Suprapubic skin (tissue), 4 donors: ENCODE results near the gene MARCHF10. TPM values are rescaled to one million over a fixed set of nuclear protein-coding genes. Genes with fewer than 3 reads are reported as not detected.
A peak's percentile ranks its signal among the peaks of the same experiment; 100 is the strongest.

Experiments
- DNase-seq, 2 donors: peaks; one replicate each; pipeline ENCODE4 v3.0.0-alpha.2; 2019; ENCODE audit warnings: low spot score in 2 of 2
- H3K27ac ChIP-seq: fragments of 200-600 bp; sonication (generic); one replicate; pipeline ENCODE4 v1.5.1; 2019
- H3K27me3 ChIP-seq: fragments of 200-600 bp; sonication (generic); one replicate; pipeline ENCODE4 v1.5.1; 2019
- H3K36me3 ChIP-seq: fragments of 200-600 bp; sonication (generic); one replicate; pipeline ENCODE4 v1.5.1; 2019
- H3K4me1 ChIP-seq: fragments of 200-600 bp; sonication (generic); one replicate; pipeline ENCODE4 v1.5.1; 2019
- H3K4me3 ChIP-seq: fragments of 200-600 bp; sonication (generic); one replicate; pipeline ENCODE4 v1.5.1; 2019; ENCODE audit warnings: mild to moderate bottlenecking
- H3K9me3 ChIP-seq: fragments of 200-600 bp; sonication (generic); one replicate; pipeline ENCODE4 v1.5.1; 2019
- EP300 ChIP-seq: sonication (generic); formaldehyde crosslinking; IDR thresholded peaks from one replicate; pipeline ENCODE4 v1.6.1; 2017; ENCODE audit warnings: antibody characterized with exemption
- POLR2A ChIP-seq, 2 donors: fragments of 450-650 bp; IDR thresholded peaks; one replicate each; pipeline ENCODE4 v1.6.1; 2017; ENCODE audit warnings: antibody characterized with exemption in 2 of 2, mild to moderate bottlenecking in 2 of 2, moderate library complexity in 2 of 2
- POLR2AphosphoS5 ChIP-seq, 3 donors: sonication (generic); formaldehyde crosslinking; IDR thresholded peaks; one replicate each; pipeline ENCODE4 v1.6.1; 2017; ENCODE audit warnings: antibody characterized with exemption in 3 of 3
- WGBS: methylation state at CpG from one replicate; pipeline ENCODE4 v1.1.5; 2018; 5-methylcytosine and 5-hydroxymethylcytosine counted together
- total RNA-seq, 4 donors: library from RNA; depleted of rRNA; stranded (reverse); fragments of >200 nt; gene quantifications; one replicate each; pipeline ENCODE4 v1.1.0, GENCODE V29; 2016
- TF ChIP-seq, protein P1 (sequence below), 2 donors: fragments of 200-600 bp in 1 of 2; fragments of 450-650 bp in 1 of 2; sonication (generic) in 1 of 2; IDR thresholded peaks; one replicate each; pipeline ENCODE4 v1.5.1; 2016 to 2019; ENCODE audit warnings: antibody characterized with exemption in 2 of 2, mild to moderate bottlenecking in 1 of 2, moderate library complexity in 1 of 2

Gene MARCHF10
- total RNA-seq, 4 donors from 2014 or later, result not detected

DNA sequence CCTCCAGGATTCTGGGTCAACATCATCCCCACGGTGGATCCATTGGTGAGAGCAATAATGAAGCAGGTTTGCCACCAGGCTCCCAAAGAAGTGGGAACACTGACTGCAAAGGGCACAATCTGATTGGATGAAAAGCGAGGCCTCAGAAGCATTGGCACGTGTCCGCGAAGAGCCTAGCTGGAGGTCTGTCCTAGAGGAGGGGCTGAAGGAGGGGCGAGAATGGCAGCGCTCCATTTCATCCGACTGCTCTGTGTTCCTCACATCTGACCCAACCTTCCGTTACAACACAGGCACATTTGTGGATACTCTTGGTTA lies 100.7 kb downstream of the MARCHF10 start:
- Histone ChIP-seq H3K27ac (no peak overlapping the region), H3K4me3 (no peak overlapping the region), H3K9me3 (no peaks in the 10 kb centered on the region), H3K4me1 (peaks cover 29% of the 10 kb centered on the region), H3K36me3 (no peaks in the 10 kb centered on the region), H3K27me3 (no peaks in the 10 kb centered on the region)
- peak in 1 of 2 donors; percentile 28 for DNase-seq
- TF ChIP-seq POLR2AphosphoS5 (IDR thresholded peaks at IDR 0.05), result no peak
- TF ChIP-seq, protein P1, sequence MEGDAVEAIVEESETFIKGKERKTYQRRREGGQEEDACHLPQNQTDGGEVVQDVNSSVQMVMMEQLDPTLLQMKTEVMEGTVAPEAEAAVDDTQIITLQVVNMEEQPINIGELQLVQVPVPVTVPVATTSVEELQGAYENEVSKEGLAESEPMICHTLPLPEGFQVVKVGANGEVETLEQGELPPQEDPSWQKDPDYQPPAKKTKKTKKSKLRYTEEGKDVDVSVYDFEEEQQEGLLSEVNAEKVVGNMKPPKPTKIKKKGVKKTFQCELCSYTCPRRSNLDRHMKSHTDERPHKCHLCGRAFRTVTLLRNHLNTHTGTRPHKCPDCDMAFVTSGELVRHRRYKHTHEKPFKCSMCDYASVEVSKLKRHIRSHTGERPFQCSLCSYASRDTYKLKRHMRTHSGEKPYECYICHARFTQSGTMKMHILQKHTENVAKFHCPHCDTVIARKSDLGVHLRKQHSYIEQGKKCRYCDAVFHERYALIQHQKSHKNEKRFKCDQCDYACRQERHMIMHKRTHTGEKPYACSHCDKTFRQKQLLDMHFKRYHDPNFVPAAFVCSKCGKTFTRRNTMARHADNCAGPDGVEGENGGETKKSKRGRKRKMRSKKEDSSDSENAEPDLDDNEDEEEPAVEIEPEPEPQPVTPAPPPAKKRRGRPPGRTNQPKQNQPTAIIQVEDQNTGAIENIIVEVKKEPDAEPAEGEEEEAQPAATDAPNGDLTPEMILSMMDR (IDR thresholded peaks at IDR 0.05), result no peak
- TF ChIP-seq EP300, result no peak
- TF ChIP-seq POLR2A (IDR thresholded peaks at IDR 0.05), result no peak
- WGBS, result 95% methylated on average over 9 of the region's 9 CpGs

DNA sequence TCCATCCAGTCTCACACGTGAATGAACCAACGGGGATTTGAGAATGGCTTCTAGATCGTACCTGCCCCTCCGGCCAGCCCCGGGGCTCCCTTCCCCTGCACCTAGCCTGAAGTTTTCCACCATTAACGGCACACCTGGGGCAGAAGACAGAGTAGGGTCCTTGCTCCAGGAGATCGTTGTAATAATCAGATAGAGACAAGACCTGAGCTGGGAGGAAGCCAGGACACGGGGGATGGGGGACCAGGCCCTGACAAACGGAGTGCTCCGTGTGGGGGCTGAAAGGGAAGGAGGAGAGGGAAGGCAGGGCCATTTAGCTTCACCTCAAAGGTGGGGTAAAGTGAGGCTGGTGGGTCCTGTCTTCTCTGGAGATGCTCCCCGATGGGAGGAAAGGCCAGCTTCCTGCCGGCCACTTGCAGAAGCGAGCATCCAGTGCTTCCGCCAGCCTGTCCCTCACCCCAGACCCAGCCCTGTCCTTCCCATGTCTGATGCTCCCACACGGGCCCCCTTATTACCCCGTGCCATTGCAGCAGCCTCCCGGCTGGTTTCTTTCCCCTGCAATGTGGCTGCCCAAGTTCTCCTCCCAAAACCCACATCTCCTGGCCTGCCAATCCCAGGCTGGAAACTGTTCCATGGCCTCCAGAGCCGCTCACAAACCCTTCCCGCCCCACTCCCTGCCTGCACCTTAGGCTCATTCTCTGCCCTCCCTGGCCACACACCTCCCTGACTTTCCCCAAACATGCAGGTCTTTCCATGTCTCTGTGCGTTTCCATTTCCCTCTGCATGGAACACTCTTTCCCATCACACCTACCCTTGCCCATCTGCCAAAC lies 101.3 kb downstream of the MARCHF10 start:
- H3K27me3 ChIP-seq, result no peaks in the 10 kb centered on the region
- H3K4me3 ChIP-seq, result no peak overlapping the region
- H3K4me1 ChIP-seq, result peaks cover 29% of the 10 kb centered on the region
- H3K36me3 ChIP-seq, result no peaks in the 10 kb centered on the region
- WGBS, result 87% methylated on average over 17 of the region's 20 CpGs
- H3K9me3 ChIP-seq, result no peaks in the 10 kb centered on the region
- H3K27ac ChIP-seq, result no peak overlapping the region
- DNase-seq, result peak in 1 of 2 donors; percentile 69
- TF ChIP-seq, protein P1 (IDR thresholded peaks at IDR 0.05), result no peak
- TF ChIP-seq POLR2A (IDR thresholded peaks at IDR 0.05) (no peak), EP300 (no peak), POLR2AphosphoS5 (IDR thresholded peaks at IDR 0.05) (no peak)

DNA sequence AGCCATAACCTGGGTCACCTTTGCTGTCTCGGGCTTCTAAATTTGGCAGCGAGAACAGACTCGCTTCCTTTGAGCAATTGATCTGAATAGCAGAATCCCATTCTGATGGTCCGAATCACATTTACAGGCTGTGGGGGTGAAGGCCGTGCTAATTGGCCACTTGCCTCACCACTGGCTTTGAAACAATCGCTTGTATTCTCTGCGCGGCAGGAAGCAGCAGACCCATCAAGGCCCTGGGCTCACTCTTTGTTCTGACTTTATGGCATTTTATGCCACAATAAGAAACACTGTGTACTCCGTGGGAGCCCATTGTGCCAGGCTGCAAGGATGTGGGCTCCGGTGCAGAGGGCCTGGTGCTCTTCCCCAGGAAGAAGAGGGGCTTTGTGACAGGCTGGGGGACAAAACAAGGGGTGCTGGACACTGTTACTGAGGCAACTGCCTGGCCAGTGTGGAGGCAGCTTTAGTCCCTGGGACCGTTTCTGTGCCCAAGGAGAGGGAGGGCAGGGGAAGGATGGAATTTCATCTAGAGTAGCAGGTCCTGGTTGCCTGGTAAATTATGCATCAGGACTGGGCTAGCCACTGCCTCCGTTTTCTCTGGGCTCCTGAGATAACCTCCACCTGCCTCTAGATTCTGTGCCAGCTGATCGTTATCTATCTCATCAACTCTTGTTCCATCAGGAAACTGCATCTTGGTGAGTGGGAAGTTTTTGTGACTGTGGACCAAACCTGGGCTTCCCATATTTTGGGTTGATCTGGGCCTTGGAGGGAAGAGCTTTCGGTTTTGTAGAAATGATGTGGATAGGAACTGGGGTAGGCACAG lies 102.1 kb downstream of the MARCHF10 start:
- Histone ChIP-seq H3K4me3 (no peak overlapping the region), H3K9me3 (no peaks in the 10 kb centered on the region), H3K4me1 (peaks cover 29% of the 10 kb centered on the region), H3K27me3 (no peaks in the 10 kb centered on the region), H3K36me3 (no peaks in the 10 kb centered on the region), H3K27ac (peak overlapping the region; percentile 90)
- WGBS, result 50% methylated on average over 13 of the region's 14 CpGs
- DNase-seq, result no peak
- TF ChIP-seq, protein P1 (IDR thresholded peaks at IDR 0.05), result no peak
- TF ChIP-seq EP300 (no peak), POLR2AphosphoS5 (IDR thresholded peaks at IDR 0.05) (no peak), POLR2A (IDR thresholded peaks at IDR 0.05) (no peak)

DNA sequence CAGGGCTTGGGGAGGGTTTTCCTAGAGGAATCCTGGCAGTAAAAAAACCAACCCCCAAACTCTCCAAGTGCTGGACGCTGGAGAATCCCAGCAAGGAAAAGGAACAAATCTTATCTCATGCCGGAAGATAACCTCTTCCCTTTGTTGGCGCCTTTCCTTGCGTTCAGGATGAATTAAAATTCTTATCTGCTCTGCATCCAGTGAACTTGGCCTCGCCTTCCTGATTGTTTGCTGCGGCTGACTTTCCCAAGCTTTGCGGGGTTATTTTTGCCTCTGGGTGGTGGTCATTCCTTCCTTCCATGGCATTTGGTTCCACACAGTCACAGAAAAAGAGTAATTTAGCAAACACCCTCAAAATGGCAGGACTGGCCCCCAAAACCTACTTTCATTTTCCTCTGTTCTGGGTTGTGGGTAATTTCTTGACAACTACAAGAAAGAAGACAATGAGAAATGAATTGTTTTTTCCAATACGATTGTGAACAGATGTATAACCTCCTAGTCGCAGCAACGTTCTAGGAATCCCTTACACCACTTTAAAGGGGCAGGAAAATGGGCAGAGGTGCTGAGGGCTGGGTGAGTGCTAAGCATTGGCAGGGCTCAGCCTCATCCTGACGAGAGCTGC lies 102.8 kb downstream of the MARCHF10 start:
- 26% methylated on average over 11 of the region's 11 CpGs for WGBS

More for the DNA sequence above, 102.8 kb downstream of the MARCHF10 start:
- TF ChIP-seq POLR2AphosphoS5 (IDR thresholded peaks at IDR 0.05) (no peak), POLR2A (IDR thresholded peaks at IDR 0.05) (no peak), EP300 (no peak)
- TF ChIP-seq, protein P1 (IDR thresholded peaks at IDR 0.05), result no peak
- H3K36me3 ChIP-seq, result no peaks in the 10 kb centered on the region
- peak overlapping the region; percentile 83 for H3K4me3 ChIP-seq
- no peaks in the 10 kb centered on the region for H3K9me3 ChIP-seq
- DNase-seq, result no peak
- peak overlapping the region; percentile 90 for H3K27ac ChIP-seq
- H3K27me3 ChIP-seq, result no peaks in the 10 kb centered on the region
- H3K4me1 ChIP-seq, result peaks cover 29% of the 10 kb centered on the region
